ENCODE measurements around the gene PRAC1. TPM values are rescaled to one million over a fixed set of nuclear protein-coding genes. Genes with fewer than 3 reads are reported as not detected.

The PRAC1 gene
- not detected in 2 replicates for total RNA-seq

GRCh38 chr17:48722201-48722907 is at the start of gene PRAC1:
Gene PRAC1, minus strand, starts transcription at chr17:48722518. Its CDS starts 126 bp downstream, at chr17:48722392.
- H3K4me3 ChIP-seq (ENCODE audit: low read depth, low read length): no peak within 1 kb of the TSS

DNA sequence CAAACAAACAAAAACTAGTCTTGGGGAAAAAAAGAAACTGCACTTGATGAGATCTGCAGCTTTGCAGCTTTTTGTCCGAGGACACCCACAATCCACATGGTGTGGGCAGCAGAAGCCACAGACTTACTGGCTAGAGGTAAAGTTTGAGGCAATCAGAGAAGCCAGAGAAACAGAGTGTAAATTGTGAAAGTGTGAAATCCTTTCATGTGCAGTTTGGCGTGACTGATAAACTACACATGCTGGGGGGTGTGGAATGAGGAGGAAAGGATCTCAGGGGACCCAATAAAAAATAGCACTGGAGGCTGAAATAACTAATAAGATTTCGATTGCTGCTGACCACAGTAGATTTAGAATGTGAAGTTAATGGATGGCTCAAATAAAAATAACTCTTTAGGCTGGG is 48.6 kb upstream of the PRAC1 start:
- Histone ChIP-seq H3K36me3 (ENCODE audit: control insufficient read depth, insufficient read depth, low read length) (no peaks in the 10 kb centered on the region), H3K27me3 (ENCODE audit: control insufficient read depth, insufficient read depth, low read length) (no peaks in the 10 kb centered on the region), H3K4me3 (ENCODE audit: low read depth, low read length) (no peak overlapping the region)
- DNase-seq (ENCODE audit: low read depth): no peak
- TF ChIP-seq CTCF (IDR thresholded peaks at IDR 0.05; ENCODE audit: insufficient read depth, low read length, poor library complexity, severe bottlenecking): no peak

More at GRCh38 chr17:48722201-48722907, at the start of gene PRAC1:
- peaks cover 94% of the 10 kb centered on the region for H3K27me3 ChIP-seq (ENCODE audit: control insufficient read depth, insufficient read depth, low read length)
- DNase-seq (ENCODE audit: low read depth): no peak
- TF ChIP-seq CTCF (IDR thresholded peaks at IDR 0.05; ENCODE audit: insufficient read depth, low read length, poor library complexity, severe bottlenecking): no peak
- H3K36me3 ChIP-seq (ENCODE audit: control insufficient read depth, insufficient read depth, low read length): no peaks in the 10 kb centered on the region

DNA sequence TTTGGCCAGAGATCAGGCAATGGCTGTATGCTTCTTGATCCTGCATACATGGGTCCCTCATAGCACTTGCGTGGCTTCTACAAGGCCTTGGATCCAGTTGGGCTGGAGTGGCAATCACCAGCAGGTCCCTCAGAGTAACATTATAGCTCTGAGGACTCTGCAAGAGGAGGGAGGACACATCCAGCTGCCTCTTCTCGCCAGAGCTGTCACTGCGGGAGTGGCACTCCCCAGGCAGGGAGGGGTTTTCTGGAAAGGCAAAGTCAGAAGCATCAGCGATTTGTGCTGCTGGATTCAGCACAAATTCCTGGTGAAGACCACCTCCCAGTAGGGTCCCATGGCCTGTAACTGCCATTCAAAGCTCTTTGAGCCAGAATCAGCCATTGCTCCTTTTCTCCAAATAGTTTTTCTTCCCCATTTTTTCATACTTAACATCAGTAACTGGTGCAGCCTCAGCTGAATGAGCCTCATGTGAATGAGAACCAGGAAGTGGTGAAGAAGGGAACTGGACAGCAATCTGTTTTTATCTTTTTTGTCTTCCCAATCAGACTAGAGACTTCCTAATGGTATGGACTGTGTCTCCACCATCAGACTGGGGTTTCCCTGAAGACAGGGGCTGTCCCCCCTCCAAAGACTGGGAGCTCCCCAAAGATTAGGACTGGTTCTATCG is 46.8 kb upstream of the PRAC1 start:
- Histone ChIP-seq H3K4me3 (ENCODE audit: low read depth, low read length) (no peak overlapping the region), H3K27me3 (ENCODE audit: control insufficient read depth, insufficient read depth, low read length) (no peaks in the 10 kb centered on the region), H3K36me3 (ENCODE audit: control insufficient read depth, insufficient read depth, low read length) (no peaks in the 10 kb centered on the region)
- no peak for TF ChIP-seq CTCF (IDR thresholded peaks at IDR 0.05; ENCODE audit: insufficient read depth, low read length, poor library complexity, severe bottlenecking)
- no peak for DNase-seq (ENCODE audit: low read depth)

GRCh38 chr17:48767263-48767774 is 45.0 kb upstream of the PRAC1 start:
- DNase-seq (ENCODE audit: low read depth): no peak
- H3K4me3 ChIP-seq (ENCODE audit: low read depth, low read length): no peak overlapping the region
- no peaks in the 10 kb centered on the region for H3K36me3 ChIP-seq (ENCODE audit: control insufficient read depth, insufficient read depth, low read length)
- H3K27me3 ChIP-seq (ENCODE audit: control insufficient read depth, insufficient read depth, low read length): peaks cover 6% of the 10 kb centered on the region
- no peak for TF ChIP-seq CTCF (IDR thresholded peaks at IDR 0.05; ENCODE audit: insufficient read depth, low read length, poor library complexity, severe bottlenecking)

DNA sequence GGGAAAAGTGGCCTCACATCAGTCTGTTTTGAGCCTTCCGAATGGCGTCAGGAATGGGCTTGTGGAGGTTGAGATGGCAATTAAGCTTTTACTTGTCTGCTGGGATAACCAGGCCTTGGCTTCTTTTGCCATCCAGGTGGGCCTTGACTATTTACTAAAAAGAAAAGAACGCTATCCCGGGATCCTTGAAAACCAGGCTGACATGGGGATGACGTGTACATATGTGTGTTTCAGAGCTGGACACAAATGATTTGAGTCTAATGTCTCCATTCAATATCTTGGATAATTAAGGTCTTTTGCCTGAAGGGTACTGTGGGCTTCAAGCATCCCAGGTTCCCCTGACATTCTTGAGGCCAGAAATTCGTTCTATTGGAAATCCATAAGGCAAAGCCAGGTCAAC is 38.8 kb upstream of the PRAC1 start:
- no peak for DNase-seq (ENCODE audit: low read depth)
- peaks cover 12% of the 10 kb centered on the region for H3K27me3 ChIP-seq (ENCODE audit: control insufficient read depth, insufficient read depth, low read length)
- TF ChIP-seq CTCF (IDR thresholded peaks at IDR 0.05; ENCODE audit: insufficient read depth, low read length, poor library complexity, severe bottlenecking): no peak
- no peak overlapping the region for H3K4me3 ChIP-seq (ENCODE audit: low read depth, low read length)
- no peaks in the 10 kb centered on the region for H3K36me3 ChIP-seq (ENCODE audit: control insufficient read depth, insufficient read depth, low read length)
